Measurements from ENCODE around the gene SEH1L. TPM values are rescaled to one million over a fixed set of nuclear protein-coding genes. Genes with fewer than 3 reads are reported as not detected.

SEH1L gene
- total and polyA plus RNA-seq, 10 of the 15 experiments (the other 5 are each of a cell fraction or from before 2014, with no cell fraction given): 27.5 to 109 (median 52.8) TPM

- FAIRE-seq (no peak), DNase-seq (ENCODE audit: low read depth, low spot score) (no peak), ATAC-seq (no peak)
- Histone ChIP-seq H4K20me1 (ENCODE audit: control insufficient read depth, insufficient read depth) (no peaks in the 10 kb centered on the region), H3K27ac (ENCODE audit: control insufficient read depth, insufficient read depth) (no peak overlapping the region), H3K4me3 (0 out of 2 replicates have a peak overlapping the region, but pooled peaks have one; percentile 75), H2AFZ (ENCODE audit: control insufficient read depth, low read depth, low read length) (no peak overlapping the region), H3K79me2 (ENCODE audit: control insufficient read depth, insufficient read depth, low read length) (peaks cover 37% of the 10 kb centered on the region), H3K9ac (ENCODE audit: control insufficient read depth, insufficient read depth, low read length) (no peak overlapping the region), H3K27me3 (replicated peaks in 1 of 2; ENCODE audit: control insufficient read depth in 2 of 2, insufficient read depth in 2 of 2, low read length in 1 of 2) (no peaks in the 10 kb centered on the region), H3K4me1 (ENCODE audit: control insufficient read depth, insufficient read depth, low read length) (peaks cover 3% of the 10 kb centered on the region; the same call in 1 of the 2 replicates), H3K9me3 (replicated peaks; ENCODE audit: control insufficient read depth, insufficient read depth, low read length) (no peaks in the 10 kb centered on the region), H3K36me3 (ENCODE audit: control insufficient read depth in 2 of 2, insufficient read depth in 2 of 2, low read length in 1 of 2) (peaks cover 0 to 12% of the 10 kb centered on the region in 2 experiments; a peak in 1 of 4 replicates), H3K4me2 (ENCODE audit: control insufficient read depth, insufficient read depth) (peak overlapping the region; percentile 97; the same call in 1 of the 2 replicates)
- 97% methylated on average over 8 of the region's 8 CpGs for WGBS (ENCODE audit: insufficient coverage, insufficient replicate concordance, low lambda C conversion rate, missing lambda C conversion rate)
- in situ Hi-C loops (cut with MboI): no loop called here
- SMC1A ChIA-PET (ENCODE audit: uncharacterized antibody, unreplicated experiment): interaction anchor here (1.0 to 1.9 kb wide), 3 partner anchors 8 to 170 kb away, joined by 3 to 7 read pairs (median 3); no protein-coding TSS in a partner anchor
- POLR2A ChIA-PET: interaction anchor here (1.6 to 1.8 kb wide), 2 partner anchors 8 to 21 kb away, joined by 5 to 6 read pairs; no protein-coding TSS in a partner anchor
- CTCF ChIA-PET: interaction anchor here (1.2 kb wide), 1 partner anchor 25 kb away, joined by 3 read pairs; no protein-coding TSS in a partner anchor
- BruUV-seq (replicated peaks): no TSS peak
- RAD21 ChIA-PET (ENCODE audit: unreplicated experiment): interaction anchor here (0.9 kb wide), 1 partner anchor 41 kb away, joined by 5 read pairs; the partner anchor contains the start of gene SEH1L
- intact Hi-C loops (cut with micrococcal nuclease; ENCODE audit: unreplicated experiment): loop anchor here (2.0 to 10.0 kb wide), 5 partner anchors 39 to 745 kb away; partner anchors contain the start of gene PTPN2
- TF ChIP-seq BCL11A (IDR thresholded peaks at IDR 0.05; ENCODE audit: low read depth, low read length) (no peak), ZBTB40 (IDR thresholded peaks at IDR 0.05; ENCODE audit: borderline replicate concordance) (no peak), CREB1 (IDR thresholded peaks at IDR 0.05; ENCODE audit: low read depth) (no peak), CHD4 (IDR thresholded peaks at IDR 0.05) (no peak), RFX5 (IDR thresholded peaks at IDR 0.05; ENCODE audit: low read depth, low read length) (no peak), TCF12 (IDR thresholded peaks at IDR 0.05; ENCODE audit: low read depth, low read length) (no peak), KLF5 (IDR thresholded peaks at IDR 0.05; ENCODE audit: partially characterized antibody) (no peak), REST (IDR thresholded peaks at IDR 0.05; ENCODE audit: low read depth, low read length) (no peak), BACH1 (IDR thresholded peaks at IDR 0.05; ENCODE audit: borderline replicate concordance) (no peak), BRCA1 (IDR thresholded peaks at IDR 0.05; ENCODE audit: low read depth, low read length) (no peak), E2F4 (IDR thresholded peaks at IDR 0.05; ENCODE audit: low read depth, low read length) (no peak), POLR2AphosphoS2 (IDR thresholded peaks at IDR 0.05; ENCODE audit: low read depth, low read length) (no peak), EP300 (IDR thresholded peaks at IDR 0.05; ENCODE audit: borderline replicate concordance in 1 of 2, control insufficient read depth in 1 of 2, low read depth in 2 of 2, low read length in 2 of 2) (no peak)
Measured at GRCh38 chr18:12989397-12990122, 41.7 kb downstream of the SEH1L start.
